ENCODE results near the gene CASP8. TPM values are rescaled to one million over a fixed set of nuclear protein-coding genes. Genes with fewer than 3 reads are reported as not detected.

Gene CASP8
- total and polyA plus RNA-seq, 4 donors = 4.5 to 15.1 (median 8.7) TPM

- no peak for TF ChIP-seq FOXA1 (IDR thresholded peaks at IDR 0.05)
- TF ChIP-seq FOXA2 (IDR thresholded peaks at IDR 0.05) = no peak
- no peak for TF ChIP-seq JUND (IDR thresholded peaks at IDR 0.05)
These were observed 44.4 kb upstream of the CASP8 start (continued) for GRCh38 chr2:201215963-201216362.

- H3K27me3 ChIP-seq (ENCODE audit: control insufficient read depth in 4 of 4, insufficient read depth in 4 of 4, low read length in 3 of 4) = no peaks in the 10 kb centered on the region
- peaks cover 6 to 15% (median 11%) of the 10 kb centered on the region in 4 donors for H3K36me3 ChIP-seq (ENCODE audit: control insufficient read depth in 4 of 4, insufficient read depth in 3 of 4, low read depth in 1 of 4, low read length in 3 of 4)
- no peak overlapping the region for H3K27ac ChIP-seq (ENCODE audit: low read depth in 1 of 2, low read length in 2 of 2)
- no peaks in the 10 kb centered on the region for H3K4me1 ChIP-seq (ENCODE audit: control insufficient read depth in 4 of 4, insufficient read depth in 4 of 4, low read length in 3 of 4)
- no peak overlapping the region for H3K4me3 ChIP-seq (ENCODE audit: low read depth in 1 of 3, low read length in 3 of 3)
- no peak for TF ChIP-seq RAD21 (IDR thresholded peaks at IDR 0.05)
- no peak for TF ChIP-seq HNF4G (IDR thresholded peaks at IDR 0.05)
- TF ChIP-seq RXRA (IDR thresholded peaks at IDR 0.05) = no peak
- no peak for TF ChIP-seq FOXA1 (IDR thresholded peaks at IDR 0.05)
- TF ChIP-seq NR2F2 (IDR thresholded peaks at IDR 0.05) = no peak
- no peak for TF ChIP-seq CTCF (IDR thresholded peaks at IDR 0.05; ENCODE audit: low read depth, low read length, missing input control)
- TF ChIP-seq HNF4A (conservative IDR thresholded peaks at IDR 0.05) = no peak
- TF ChIP-seq GABPA (IDR thresholded peaks at IDR 0.05 in 1 of 2, conservative IDR thresholded peaks at IDR 0.05 in 1 of 2) = no peak
- no peak for TF ChIP-seq ZBTB33 (IDR thresholded peaks at IDR 0.05)
- no peak for TF ChIP-seq ATF3 (IDR thresholded peaks at IDR 0.05)
- TF ChIP-seq JUND (IDR thresholded peaks at IDR 0.05) = no peak
- no peak for TF ChIP-seq FOXA2 (IDR thresholded peaks at IDR 0.05)
- TF ChIP-seq TAF1 (conservative IDR thresholded peaks at IDR 0.05) = no peak
- TF ChIP-seq EGR1 (IDR thresholded peaks at IDR 0.05; ENCODE audit: low read depth in 2 of 2) = no peak
- no peak for TF ChIP-seq MAX (IDR thresholded peaks at IDR 0.05)
- TF ChIP-seq SP1 (IDR thresholded peaks at IDR 0.05) = no peak
- DNase-seq (ENCODE audit: low spot score) = no peak
- 96% methylated on average over 1 of the region's 1 CpG for WGBS
- no peaks in the 10 kb centered on the region for H3K9me3 ChIP-seq (ENCODE audit: control insufficient read depth in 4 of 4, low read length in 3 of 4)
- no peak overlapping the region for H3K9ac ChIP-seq (ENCODE audit: low read depth in 1 of 2, low read length in 2 of 2)
These were observed 43.4 kb upstream of the CASP8 start for GRCh38 chr2:201216918-201217317.

- Histone ChIP-seq H3K4me1 (ENCODE audit: control insufficient read depth in 4 of 4, insufficient read depth in 4 of 4, low read length in 3 of 4) (no peaks in the 10 kb centered on the region), H3K27me3 (ENCODE audit: control insufficient read depth in 4 of 4, insufficient read depth in 4 of 4, low read length in 3 of 4) (no peaks in the 10 kb centered on the region), H3K27ac (ENCODE audit: low read depth in 1 of 2, low read length in 2 of 2) (no peak overlapping the region), H3K4me3 (ENCODE audit: low read depth in 1 of 3, low read length in 3 of 3) (no peak overlapping the region), H3K9me3 (ENCODE audit: control insufficient read depth in 4 of 4, low read length in 3 of 4) (no peaks in the 10 kb centered on the region), H3K36me3 (ENCODE audit: control insufficient read depth in 4 of 4, insufficient read depth in 3 of 4, low read depth in 1 of 4, low read length in 3 of 4) (peaks cover 6 to 15% (median 11%) of the 10 kb centered on the region in 4 donors), H3K9ac (ENCODE audit: low read depth in 1 of 2, low read length in 2 of 2) (no peak overlapping the region)
- WGBS = 95% methylated on average over 6 of the region's 6 CpGs
- DNase-seq (ENCODE audit: low spot score) = no peak
- TF ChIP-seq CTCF (IDR thresholded peaks at IDR 0.05; ENCODE audit: low read depth, low read length, missing input control) (no peak), NR2F2 (IDR thresholded peaks at IDR 0.05) (no peak), FOXA2 (IDR thresholded peaks at IDR 0.05) (no peak), RAD21 (IDR thresholded peaks at IDR 0.05) (no peak), ZBTB33 (IDR thresholded peaks at IDR 0.05) (no peak), FOXA1 (IDR thresholded peaks at IDR 0.05) (no peak), RXRA (IDR thresholded peaks at IDR 0.05) (no peak), JUND (IDR thresholded peaks at IDR 0.05) (no peak), GABPA (IDR thresholded peaks at IDR 0.05 in 1 of 2, conservative IDR thresholded peaks at IDR 0.05 in 1 of 2) (no peak), SP1 (IDR thresholded peaks at IDR 0.05) (no peak), HNF4A (conservative IDR thresholded peaks at IDR 0.05) (no peak), TAF1 (conservative IDR thresholded peaks at IDR 0.05) (no peak), MAX (IDR thresholded peaks at IDR 0.05) (no peak), ATF3 (IDR thresholded peaks at IDR 0.05) (no peak)
These were observed 41.6 kb upstream of the CASP8 start for GRCh38 chr2:201218780-201219179.
